Endothelial cell of umbilical vein (primary cell): ENCODE results near the gene GMPPA. TPM values are rescaled to one million over a fixed set of nuclear protein-coding genes. Genes with fewer than 3 reads are reported as not detected.

ENCODE experiments used
- BruUV-seq: library from RNA; stranded (reverse); fragments of 400-500 nt; replicated peaks from 2 replicates; lab custom pipeline; 2021; lab: Mats Ljungman, UMichigan
- CTCF ChIA-PET: fragments of 300-600, 350-600 bp; sonication (Branson Sonifier 250); formaldehyde crosslinking; loops from one replicate; lab custom pipeline; 2021; ENCODE audit warnings: antibody characterized with exemption, inconsistent platforms; lab: Charles Lee
- POLR2A ChIA-PET: fragments of 300-600, 350-600 bp; sonication (Branson Sonifier 250); formaldehyde crosslinking; loops from one replicate; lab custom pipeline; 2021; ENCODE audit warnings: antibody characterized with exemption, inconsistent platforms; lab: Charles Lee
- DNase-seq: peaks from one replicate; pipeline ENCODE4 v3.0.0-alpha.2; 2011; ENCODE audit warnings: low read depth, low spot score
- FAIRE-seq: peaks from 2 replicates; lab custom pipeline; 2011; peaks lifted over from hg19 to GRCh38; lab: Jason Lieb, UNC
- H2AFZ ChIP-seq: 2 replicates; pipeline ENCODE4 v1.6.0; 2012; ENCODE audit warnings: low read depth, low read length, control low read depth, inconsistent platforms
- H3K27ac ChIP-seq: 2 replicates; pipeline ENCODE4 v1.5.1; 2011; ENCODE audit warnings: low read depth, mild to moderate bottlenecking, control low read depth, low read length, moderate library complexity; ENCODE audit not compliant: insufficient read depth
- H3K27me3 ChIP-seq, 2 experiments: 2 replicates each; pipeline versions ENCODE4 v1.6.0 to v1.6.1; 2011; ENCODE audit warnings: low read length in 2 of 2, mixed read lengths in 1 of 2; ENCODE audit not compliant: control insufficient read depth in 2 of 2, insufficient read depth in 2 of 2
- H3K36me3 ChIP-seq, 2 experiments: 2 replicates in 1 of 2; 3 replicates in 1 of 2; pipeline ENCODE4 v1.5.1; 2011; ENCODE audit warnings: low read length in 2 of 2, mild to moderate bottlenecking in 1 of 2, moderate library complexity in 1 of 2; ENCODE audit not compliant: control insufficient read depth in 2 of 2, insufficient read depth in 2 of 2; ENCODE audit errors: extremely low read depth in 1 of 2
- H3K4me1 ChIP-seq: 3 replicates; pipeline ENCODE4 v1.5.1; 2011; ENCODE audit warnings: mild to moderate bottlenecking, low read length; ENCODE audit not compliant: control insufficient read depth, insufficient read depth; ENCODE audit errors: extremely low read depth
- H3K4me2 ChIP-seq: 2 replicates; pipeline ENCODE4 v1.6.1; 2011; ENCODE audit warnings: low read length, control low read depth, mixed read lengths; ENCODE audit not compliant: insufficient read depth
- H3K4me3 ChIP-seq, 3 experiments: fragments of 200-600 bp in 1 of 3; sonication (generic), shearing (Covaris generic) in 1 of 3; replicated peaks in 1 of 3; 2 replicates each; pipeline ENCODE4 v1.5.1; 2011 to 2016; ENCODE audit warnings: control low read depth in 3 of 3, low read length in 3 of 3, mild to moderate bottlenecking in 2 of 3, inconsistent platforms in 1 of 3, low read depth in 1 of 3, moderate library complexity in 1 of 3; ENCODE audit not compliant: insufficient read depth in 1 of 3
- H3K79me2 ChIP-seq: 2 replicates; pipeline ENCODE4 v1.6.0; 2012; ENCODE audit warnings: low read length, inconsistent platforms; ENCODE audit not compliant: control insufficient read depth, insufficient read depth
- H3K9ac ChIP-seq: replicated peaks from 2 replicates; pipeline ENCODE3; 2011; ENCODE audit warnings: low read length, control low read depth; ENCODE audit not compliant: insufficient read depth; ENCODE audit errors: extremely low read depth
- H3K9me1 ChIP-seq: replicated peaks from 3 replicates; pipeline ENCODE4 v1.6.0; 2011; ENCODE audit warnings: mild to moderate bottlenecking, low read length; ENCODE audit not compliant: control insufficient read depth, insufficient read depth; ENCODE audit errors: extremely low read depth
- H3K9me3 ChIP-seq: replicated peaks from 2 replicates; pipeline ENCODE4 v1.5.1; 2012; ENCODE audit warnings: low read length, inconsistent platforms; ENCODE audit not compliant: control insufficient read depth, insufficient read depth
- H4K20me1 ChIP-seq: replicated peaks from 2 replicates; pipeline ENCODE3; 2011; ENCODE audit warnings: mild to moderate bottlenecking, low read length; ENCODE audit not compliant: control insufficient read depth, insufficient read depth; ENCODE audit errors: extremely low read depth
- CTCF ChIP-seq, 2 donors: IDR thresholded peaks; 1 replicate in 1 of 2; 2 replicates in 1 of 2; pipeline ENCODE4 v1.5.1; 2011; ENCODE audit warnings: low read length in 2 of 2, mild to moderate bottlenecking in 2 of 2, moderate library complexity in 2 of 2, control low read depth in 1 of 2, inconsistent platforms in 1 of 2, low read depth in 1 of 2; ENCODE audit not compliant: insufficient read depth in 1 of 2; ENCODE audit errors: extremely low read depth in 1 of 2
- EZH2 ChIP-seq: IDR thresholded peaks from 2 replicates; pipeline ENCODE4 v1.6.1; 2012; ENCODE audit warnings: borderline replicate concordance, low read depth, mild to moderate bottlenecking, moderate library complexity, low read length, inconsistent platforms; ENCODE audit not compliant: severe bottlenecking
- FOS ChIP-seq: IDR thresholded peaks from 2 replicates; pipeline ENCODE4 v1.6.1; 2011; ENCODE audit warnings: mild to moderate bottlenecking, low read length, moderate library complexity, borderline replicate concordance; ENCODE audit not compliant: insufficient read depth
- JUN ChIP-seq: IDR thresholded peaks from 2 replicates; pipeline ENCODE4 v1.6.1; 2011; ENCODE audit warnings: borderline replicate concordance, low read depth; ENCODE audit not compliant: insufficient read length, insufficient read depth
- MYC ChIP-seq: IDR thresholded peaks from one replicate; pipeline ENCODE4 v1.6.1; 2011; ENCODE audit warnings: mild to moderate bottlenecking, low read depth, low read length
- POLR2A ChIP-seq: IDR thresholded peaks from 2 replicates; pipeline ENCODE4 v1.6.1; 2012; ENCODE audit warnings: low read depth, mild to moderate bottlenecking, control low read depth, low read length
- POLR2AphosphoS5 ChIP-seq: IDR thresholded peaks from 2 replicates; pipeline ENCODE4 v1.6.1; 2012; ENCODE audit warnings: low read depth, mild to moderate bottlenecking, control low read depth, low read length, moderate library complexity; ENCODE audit not compliant: insufficient read depth
- dilution Hi-C: fragments of 300-500 bp; cut with MboI; formaldehyde crosslinking; loops from one replicate; pipeline ENCODE4 v1.15.0; 2019; ENCODE audit warnings: low sequenced_read_pairs; ENCODE audit not compliant: extremely low pct_ligation_motif_present
- intact Hi-C: fragments of 100-400 bp; cut with micrococcal nuclease; formaldehyde crosslinking; loops from one replicate; pipeline ENCODE4 v1.10.0; 2022
- polyA plus RNA-seq, 4 experiments: library from polyadenylated mRNA; depleted of rRNA in 3 of 4; stranded (reverse) in 3 of 4; unstranded in 1 of 4; fragments of >200 nt; gene quantifications; 2 replicates each; pipeline versions ENCODE4 v1.2.1 to v1.2.3, GENCODE V29; 2011 to 2012; ENCODE audit warnings: missing spikeins in 1 of 4
- total RNA-seq: library from RNA; stranded (reverse); gene quantifications from 2 replicates; pipeline ENCODE4 v1.2.3, GENCODE V29; 2021
- TF ChIP-seq, protein P1 (sequence below): IDR thresholded peaks from 2 replicates; pipeline ENCODE4 v1.6.1; 2011; ENCODE audit not compliant: insufficient read depth, insufficient read length

The GMPPA gene
- total and polyA plus RNA-seq, 2 donors (not counting 3 experiments of a cell fraction or from before 2014, with no cell fraction given), result 39.1 to 104 TPM

DNA sequence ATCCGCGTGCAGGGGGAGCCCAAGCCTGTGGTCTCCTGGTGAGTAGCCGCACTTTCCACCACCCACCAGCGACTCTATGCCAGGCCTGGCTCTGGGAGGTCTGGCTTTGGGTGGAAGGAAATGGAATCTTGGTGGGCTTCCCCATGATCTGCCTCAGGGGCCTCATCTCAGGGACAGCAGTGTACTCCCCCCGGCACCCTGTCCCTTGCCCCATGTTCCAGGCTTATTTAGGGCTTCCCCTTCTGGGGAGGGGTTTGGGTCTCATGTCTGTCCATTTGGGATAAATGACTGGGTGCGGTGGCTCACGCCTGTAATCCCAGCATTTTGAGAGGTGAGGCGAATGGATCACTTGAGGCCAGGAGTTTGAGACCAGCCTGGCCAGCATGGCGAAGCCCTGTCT, 36.3 kb upstream of the GMPPA start:
- Histone ChIP-seq H3K9me3 (no peaks in the 10 kb centered on the region), H2AFZ (no peak overlapping the region), H3K27ac (no peak overlapping the region), H3K36me3 (no peaks in the 10 kb centered on the region), H4K20me1 (no peaks in the 10 kb centered on the region), H3K79me2 (no peaks in the 10 kb centered on the region), H3K4me1 (no peaks in the 10 kb centered on the region), H3K4me3 (no peak overlapping the region), H3K4me2 (no peak overlapping the region), H3K27me3 (no peaks in the 10 kb centered on the region), H3K9me1 (no peaks in the 10 kb centered on the region), H3K9ac (no peak overlapping the region)
- DNase-seq, result no peak
- dilution Hi-C loops (no loop called here), intact Hi-C loops (no loop called here)
- TF ChIP-seq POLR2A (no peak), JUN (no peak), POLR2AphosphoS5 (no peak)
- no peak for FAIRE-seq
- POLR2A ChIA-PET, result no interaction called here
- CTCF ChIA-PET, result interaction anchor here (0.7 to 3.1 kb wide), 8 partner anchors 9 to 98 kb away, joined by 3 to 52 read pairs (median 7); a partner anchor contains a TSS
- no TSS peak for BruUV-seq

DNA sequence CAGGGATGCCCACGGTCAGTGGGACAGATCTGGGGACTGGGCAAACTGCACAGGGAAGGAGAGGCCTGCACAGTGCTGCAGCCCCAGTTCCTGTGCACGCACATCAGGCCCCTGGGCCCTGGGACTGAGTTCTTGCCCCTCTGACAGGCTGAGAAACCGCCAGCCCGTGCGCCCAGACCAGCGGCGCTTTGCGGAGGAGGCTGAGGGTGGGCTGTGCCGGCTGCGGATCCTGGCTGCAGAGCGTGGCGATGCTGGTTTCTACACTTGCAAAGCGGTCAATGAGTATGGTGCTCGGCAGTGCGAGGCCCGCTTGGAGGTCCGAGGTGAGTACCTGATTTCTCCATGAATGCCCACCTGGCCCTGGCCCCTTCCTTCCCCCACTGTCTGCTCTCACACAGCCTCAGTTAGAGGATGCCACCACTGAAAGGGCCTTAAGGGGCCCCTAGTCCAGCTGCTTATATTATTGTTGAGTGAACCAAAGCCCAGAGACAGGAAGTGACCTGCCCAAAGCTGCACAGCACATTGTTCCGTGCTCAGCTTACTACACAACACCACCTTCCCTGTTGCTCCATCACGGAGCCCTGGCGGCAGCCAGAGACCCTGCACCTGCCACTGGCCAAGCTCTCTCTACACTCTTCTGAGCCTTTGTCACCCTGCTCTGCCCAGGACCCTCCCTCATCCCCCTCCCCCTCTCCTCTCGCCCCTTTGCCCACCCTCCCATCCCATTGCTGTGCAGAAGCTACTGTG, 34.2 kb upstream of the GMPPA start:
- no peak for DNase-seq
- Histone ChIP-seq H3K36me3 (no peaks in the 10 kb centered on the region), H3K27me3 (no peaks in the 10 kb centered on the region), H2AFZ (no peak overlapping the region), H3K9ac (no peak overlapping the region), H3K9me3 (no peaks in the 10 kb centered on the region), H3K4me1 (no peaks in the 10 kb centered on the region), H3K4me2 (no peak overlapping the region), H4K20me1 (no peaks in the 10 kb centered on the region), H3K27ac (no peak overlapping the region), H3K79me2 (no peaks in the 10 kb centered on the region), H3K9me1 (no peaks in the 10 kb centered on the region), H3K4me3 (no peak overlapping the region)
- intact Hi-C loops, result no loop called here
- CTCF ChIA-PET, result interaction anchor here (0.6 to 3.1 kb wide), 12 partner anchors 10 to 96 kb away, joined by 3 to 52 read pairs (median 6); partner anchors contain the start of gene GMPPA
- dilution Hi-C loops, result no loop called here
- TF ChIP-seq POLR2A (no peak), FOS (no peak), EZH2 (no peak), MYC (no peak), JUN (no peak), CTCF (IDR thresholded peaks at IDR 0.05; ENCODE audit: extremely low read depth in 1 of 2, insufficient read depth in 1 of 2, low read depth in 1 of 2, low read length in 2 of 2) (no peak), POLR2AphosphoS5 (no peak)
- TF ChIP-seq, protein P1, sequence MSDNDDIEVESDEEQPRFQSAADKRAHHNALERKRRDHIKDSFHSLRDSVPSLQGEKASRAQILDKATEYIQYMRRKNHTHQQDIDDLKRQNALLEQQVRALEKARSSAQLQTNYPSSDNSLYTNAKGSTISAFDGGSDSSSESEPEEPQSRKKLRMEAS, result no peak
- FAIRE-seq, result no peak
- no TSS peak for BruUV-seq
- POLR2A ChIA-PET, result no interaction called here
